HG02610 (cell line): ENCODE data around the gene SCGN.
"Not testable (repeated sequence)": the region's sequence is repeated elsewhere in the genome, so short reads cannot be mapped to it uniquely, and the experiment has no call there.

Source experiments
- ATAC-seq: cut with Tn5 transposase; IDR thresholded peaks from one replicate; pipeline ENCODE4 v1.9.1; 2021; ENCODE audit warnings: mild to moderate bottlenecking, moderate library complexity; ENCODE audit not compliant: unreplicated experiment

Gene SCGN

GRCh38 chr6:25717866-25718740, 66.1 kb downstream of the SCGN start:
- ATAC-seq: no peak

GRCh38 chr6:25726122-25726911, 74.3 kb downstream of the SCGN start:
- ATAC-seq: no peak

GRCh38 chr6:25727028-25727427, 75.0 kb downstream of the SCGN start:
- ATAC-seq: no peak

GRCh38 chr6:25730907-25731306, 78.9 kb downstream of the SCGN start:
- ATAC-seq: no peak

- no peak for ATAC-seq
These were observed 79.7 kb downstream of the SCGN start for GRCh38 chr6:25731721-25732120.

GRCh38 chr6:25732468-25733198, 80.6 kb downstream of the SCGN start:
- no peak for ATAC-seq

- no peak for ATAC-seq
These were observed 83.2 kb downstream of the SCGN start for GRCh38 chr6:25735261-25735660.

GRCh38 chr6:25743868-25744267, 91.9 kb downstream of the SCGN start:
- no peak for ATAC-seq

GRCh38 chr6:25745836-25746235, 93.8 kb downstream of the SCGN start:
- no peak for ATAC-seq

GRCh38 chr6:25746968-25747367, 95.0 kb downstream of the SCGN start:
- no peak for ATAC-seq

- ATAC-seq: no peak
These were observed 95.5 kb downstream of the SCGN start for GRCh38 chr6:25747477-25747876.

GRCh38 chr6:25748049-25748448, 96.0 kb downstream of the SCGN start:
- no peak for ATAC-seq

- not testable (repeated sequence) for ATAC-seq
These were observed 96.8 kb downstream of the SCGN start for GRCh38 chr6:25748601-25749517.

- no peak for ATAC-seq
These were observed 97.8 kb downstream of the SCGN start for GRCh38 chr6:25749837-25750236.

- no peak for ATAC-seq
These were observed 98.9 kb downstream of the SCGN start for GRCh38 chr6:25750906-25751305.
